ENCODE measurements around the gene ATP12A. TPM values are rescaled to one million over a fixed set of nuclear protein-coding genes. Genes with fewer than 3 reads are reported as not detected.

ATP12A gene
- total RNA-seq, 4 donors from 2014 or later, result not detected

- TF ChIP-seq, protein P1, sequence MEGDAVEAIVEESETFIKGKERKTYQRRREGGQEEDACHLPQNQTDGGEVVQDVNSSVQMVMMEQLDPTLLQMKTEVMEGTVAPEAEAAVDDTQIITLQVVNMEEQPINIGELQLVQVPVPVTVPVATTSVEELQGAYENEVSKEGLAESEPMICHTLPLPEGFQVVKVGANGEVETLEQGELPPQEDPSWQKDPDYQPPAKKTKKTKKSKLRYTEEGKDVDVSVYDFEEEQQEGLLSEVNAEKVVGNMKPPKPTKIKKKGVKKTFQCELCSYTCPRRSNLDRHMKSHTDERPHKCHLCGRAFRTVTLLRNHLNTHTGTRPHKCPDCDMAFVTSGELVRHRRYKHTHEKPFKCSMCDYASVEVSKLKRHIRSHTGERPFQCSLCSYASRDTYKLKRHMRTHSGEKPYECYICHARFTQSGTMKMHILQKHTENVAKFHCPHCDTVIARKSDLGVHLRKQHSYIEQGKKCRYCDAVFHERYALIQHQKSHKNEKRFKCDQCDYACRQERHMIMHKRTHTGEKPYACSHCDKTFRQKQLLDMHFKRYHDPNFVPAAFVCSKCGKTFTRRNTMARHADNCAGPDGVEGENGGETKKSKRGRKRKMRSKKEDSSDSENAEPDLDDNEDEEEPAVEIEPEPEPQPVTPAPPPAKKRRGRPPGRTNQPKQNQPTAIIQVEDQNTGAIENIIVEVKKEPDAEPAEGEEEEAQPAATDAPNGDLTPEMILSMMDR (IDR thresholded peaks at IDR 0.05; ENCODE audit: low read depth), result no peak
These were observed 56.8 kb downstream of the ATP12A start for GRCh38 chr13:24737042-24737441.

- TF ChIP-seq, protein P1 (IDR thresholded peaks at IDR 0.05; ENCODE audit: low read depth), result no peak
These were observed 58.2 kb downstream of the ATP12A start for GRCh38 chr13:24738366-24738847.

DNA sequence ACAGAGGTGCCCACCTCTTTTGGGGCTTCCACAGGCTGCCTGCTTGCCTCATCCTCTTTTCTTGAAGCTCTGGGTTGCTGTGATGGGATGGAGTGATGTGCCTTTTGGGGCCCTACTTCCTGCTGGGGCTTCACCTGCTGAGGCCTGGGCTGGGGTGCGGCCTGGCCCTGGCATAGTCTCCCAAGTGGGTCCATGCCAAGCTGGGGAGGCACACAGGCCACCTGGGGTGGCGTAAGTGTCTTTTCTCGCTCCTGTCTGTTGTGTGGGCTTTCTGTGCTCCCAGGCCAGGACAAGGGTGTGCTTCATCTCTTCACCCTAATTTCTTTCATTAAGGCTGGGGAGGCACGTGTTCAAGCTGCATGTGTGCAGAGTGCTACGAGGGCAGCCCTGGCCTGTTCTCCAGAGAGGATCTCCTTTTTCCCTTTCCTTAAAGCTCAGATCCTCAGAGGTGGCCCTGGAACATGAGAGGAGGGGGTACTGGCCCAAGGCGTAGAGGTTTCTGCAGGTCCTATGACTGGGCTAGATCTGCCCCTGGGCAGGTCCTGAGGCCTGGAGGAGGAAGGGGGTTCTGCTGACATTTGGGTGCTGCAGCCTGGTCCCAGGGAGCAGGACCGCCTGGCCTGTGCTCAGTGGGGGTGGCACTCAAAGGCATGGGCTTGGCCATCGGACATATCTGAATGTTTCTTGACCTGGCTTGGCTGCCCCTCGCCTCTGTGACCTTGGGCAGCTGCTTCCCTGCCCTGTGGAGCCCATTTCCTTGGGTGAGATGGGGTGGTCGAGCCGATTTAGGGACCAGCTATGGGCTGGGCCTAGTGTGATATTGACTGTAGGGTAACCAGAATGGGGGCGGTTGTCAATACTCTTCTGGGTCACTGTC lies 60.0 kb downstream of the ATP12A start:
- TF ChIP-seq, protein P1 (IDR thresholded peaks at IDR 0.05; ENCODE audit: low read depth), result no peak

DNA sequence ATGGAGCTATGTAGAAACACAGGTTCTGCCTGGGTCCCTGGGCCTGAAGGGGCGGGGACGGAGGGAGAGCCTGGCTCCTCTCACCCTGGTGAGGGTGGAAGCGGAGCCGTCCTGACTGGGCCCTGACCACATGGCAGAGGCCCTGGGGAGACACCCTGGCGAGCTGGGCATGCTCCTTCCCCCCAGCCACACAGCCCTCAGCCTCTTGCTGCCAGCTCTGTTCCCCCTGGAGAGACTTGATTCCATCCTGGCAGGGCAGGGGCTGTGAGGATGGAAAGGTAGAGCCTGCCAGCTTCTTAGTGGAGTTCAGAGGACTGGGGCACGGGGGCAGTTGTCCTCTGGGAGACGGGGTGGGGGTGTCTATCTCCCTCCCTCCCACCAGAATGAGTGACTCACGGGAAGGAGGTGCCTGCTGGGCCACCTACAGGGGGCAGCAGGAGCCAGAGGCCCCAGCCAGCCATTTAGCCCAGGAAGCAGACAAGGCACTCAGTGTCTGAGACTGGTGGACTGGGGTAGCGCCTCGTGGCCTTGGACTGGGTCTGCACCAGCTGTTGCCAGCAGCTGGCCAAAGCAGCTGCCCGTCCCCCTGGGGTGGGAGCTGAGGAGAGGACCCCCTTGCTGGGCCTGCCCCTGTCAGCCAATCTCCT lies 60.9 kb downstream of the ATP12A start:
- TF ChIP-seq, protein P1 (IDR thresholded peaks at IDR 0.05; ENCODE audit: low read depth), result no peak

DNA sequence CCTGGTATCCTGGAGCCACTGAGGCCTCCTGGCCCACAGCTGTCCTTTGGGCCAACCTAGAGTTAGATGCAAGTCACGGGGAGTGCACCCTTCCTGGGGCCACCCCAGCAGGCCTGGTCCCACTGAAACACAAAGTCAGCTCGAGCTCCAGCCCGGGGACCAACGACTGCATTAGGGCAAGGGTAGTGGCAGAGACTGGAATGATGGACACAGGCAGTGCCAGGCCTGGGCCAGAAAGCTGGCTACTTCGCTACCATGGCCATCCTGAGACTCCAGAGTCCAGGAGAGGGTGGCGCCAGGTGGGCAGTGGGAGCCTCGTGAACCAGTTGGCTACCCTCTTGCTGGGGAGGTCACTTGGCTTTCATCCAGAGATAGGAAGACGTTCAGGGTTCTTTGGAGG lies 61.6 kb downstream of the ATP12A start:
- TF ChIP-seq, protein P1 (IDR thresholded peaks at IDR 0.05; ENCODE audit: low read depth), result no peak

DNA sequence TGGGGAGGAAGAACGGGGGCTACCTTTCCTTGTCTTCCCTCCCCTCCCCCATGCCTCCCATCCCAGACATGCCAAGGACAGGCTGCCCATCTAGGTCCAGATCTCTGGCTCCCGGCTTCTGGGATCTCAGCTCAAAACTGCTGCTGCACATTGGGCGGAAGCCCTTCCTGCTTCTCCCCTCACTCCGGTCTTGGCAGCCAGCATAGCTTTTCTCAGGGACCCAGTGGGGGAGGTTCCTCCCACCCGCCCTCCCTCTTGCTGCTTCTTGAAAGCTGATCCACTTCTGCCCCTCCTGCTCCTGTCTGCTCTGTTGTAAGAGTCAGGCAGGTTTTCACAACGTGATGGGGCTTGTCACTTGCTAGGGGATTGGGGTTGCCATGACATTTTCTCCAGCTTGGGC lies 62.1 kb downstream of the ATP12A start:
- TF ChIP-seq, protein P1 (IDR thresholded peaks at IDR 0.05; ENCODE audit: low read depth), result no peak

GRCh38 chr13:24742977-24743376 lies 62.8 kb downstream of the ATP12A start:
- TF ChIP-seq, protein P1 (IDR thresholded peaks at IDR 0.05; ENCODE audit: low read depth), result no peak

All from subcutaneous adipose tissue (tissue), 4 donors.